Keratinocyte (primary cell): Measurements from ENCODE around the gene PDX1. TPM values are rescaled to one million over a fixed set of nuclear protein-coding genes. Genes with fewer than 3 reads are reported as not detected.

Source experiments
- DNase-seq: peaks from one replicate; pipeline ENCODE4 v3.0.0-alpha.2; 2011; ENCODE audit warnings: low read depth, missing footprints, low spot score
- FAIRE-seq: peaks from 2 replicates; lab custom pipeline; 2011; peaks lifted over from hg19 to GRCh38; lab: Jason Lieb, UNC
- H2AFZ ChIP-seq: 2 replicates; pipeline ENCODE4 v1.6.0; 2012; ENCODE audit warnings: low read length, control low read depth, inconsistent platforms; ENCODE audit not compliant: control insufficient read depth
- H3K27ac ChIP-seq: 2 replicates; pipeline ENCODE4 v1.5.1; 2011; ENCODE audit warnings: low read length; ENCODE audit not compliant: control insufficient read depth, insufficient read depth
- H3K27me3 ChIP-seq: 3 replicates; pipeline ENCODE4 v1.6.0; 2011; ENCODE audit warnings: low read length; ENCODE audit not compliant: control insufficient read depth, insufficient read depth; ENCODE audit errors: extremely low read depth
- H3K36me3 ChIP-seq, 2 experiments: 2 replicates in 1 of 2; 3 replicates in 1 of 2; pipeline ENCODE4 v1.5.1; 2011; ENCODE audit warnings: low read length in 2 of 2, mild to moderate bottlenecking in 1 of 2; ENCODE audit not compliant: control insufficient read depth in 2 of 2, insufficient read depth in 2 of 2; ENCODE audit errors: extremely low read depth in 1 of 2
- H3K4me1 ChIP-seq: 3 replicates; pipeline ENCODE4 v1.5.1; 2011; ENCODE audit warnings: low read length; ENCODE audit not compliant: control insufficient read depth, insufficient read depth; ENCODE audit errors: extremely low read depth
- H3K4me2 ChIP-seq: 3 replicates; pipeline ENCODE4 v1.6.0; 2011; ENCODE audit warnings: low read depth, low read length; ENCODE audit not compliant: control insufficient read depth, insufficient read depth; ENCODE audit errors: extremely low read depth
- H3K4me3 ChIP-seq, 3 experiments: fragments of 200-600 bp in 1 of 3; sonication (generic) in 1 of 3; 2 replicates in 2 of 3; 3 replicates in 1 of 3; pipeline ENCODE4 v1.5.1; 2011 to 2016; ENCODE audit warnings: low read length in 3 of 3, mild to moderate bottlenecking in 3 of 3, control low read depth in 2 of 3, inconsistent platforms in 1 of 3, low read depth in 1 of 3, mixed read lengths in 1 of 3, mixed run types in 1 of 3, moderate library complexity in 1 of 3; ENCODE audit not compliant: control insufficient read depth in 2 of 3, insufficient read depth in 2 of 3; ENCODE audit errors: extremely low read depth in 1 of 3
- H3K79me2 ChIP-seq: 2 replicates; pipeline ENCODE4 v1.6.0; 2012; ENCODE audit warnings: low read length; ENCODE audit not compliant: control insufficient read depth, insufficient read depth
- H3K9ac ChIP-seq: 3 replicates; pipeline ENCODE4 v1.6.0; 2011; ENCODE audit warnings: low read length; ENCODE audit not compliant: control insufficient read depth, insufficient read depth; ENCODE audit errors: extremely low read depth
- H3K9me1 ChIP-seq: 3 replicates; pipeline ENCODE4 v1.6.0; 2011; ENCODE audit warnings: low read length; ENCODE audit not compliant: control insufficient read depth, insufficient read depth; ENCODE audit errors: extremely low read depth
- H3K9me3 ChIP-seq: 2 replicates; pipeline ENCODE4 v1.5.1; 2012; ENCODE audit warnings: low read depth, low read length; ENCODE audit not compliant: control insufficient read depth
- H4K20me1 ChIP-seq: 3 replicates; pipeline ENCODE4 v1.6.0; 2011; ENCODE audit warnings: low read length; ENCODE audit not compliant: control insufficient read depth, insufficient read depth; ENCODE audit errors: extremely low read depth
- CTCF ChIP-seq, 3 experiments: IDR thresholded peaks in 1 of 3; conservative IDR thresholded peaks in 1 of 3; optimal IDR thresholded peaks in 1 of 3; 2 replicates in 2 of 3; 3 replicates in 1 of 3; pipeline versions ENCODE3 to v1.5.1; 2011; ENCODE audit warnings: low read length in 3 of 3, mild to moderate bottlenecking in 3 of 3, moderate library complexity in 2 of 3, control low read depth in 1 of 3, inconsistent platforms in 1 of 3; ENCODE audit not compliant: insufficient read depth in 2 of 3; ENCODE audit errors: extremely low read depth in 1 of 3
- EZH2 ChIP-seq: IDR thresholded peaks from one replicate; pipeline ENCODE4 v1.6.1; 2012; ENCODE audit warnings: inconsistent platforms, mild to moderate bottlenecking, low read length, moderate library complexity
- dilution Hi-C: fragments of 300-500 bp; cut with MboI; formaldehyde crosslinking; loops from one replicate; pipeline ENCODE4 v1.7.0; 2020; ENCODE audit warnings: low sequenced_read_pairs; ENCODE audit not compliant: extremely low pct_ligation_motif_present
- polyA plus RNA-seq, 5 experiments: library from polyadenylated mRNA; depleted of rRNA in 3 of 5; stranded (reverse) in 3 of 5; stranded (forward) in 1 of 5; unstranded in 1 of 5; fragments of >200 nt; gene quantifications; 1 replicate in 1 of 5; 2 replicates in 3 of 5; 3 replicates in 1 of 5; pipeline versions ENCODE4 v1.2.1 to v1.2.3, GENCODE V29; 2011 to 2012; ENCODE audit warnings: missing spikeins in 2 of 5, low read depth in 1 of 5, low replicate concordance in 1 of 5

The PDX1 gene
- polyA plus RNA-seq, 1 donor (not counting 4 experiments of a cell fraction or from before 2014, with no cell fraction given): not detected

GRCh38 chr13:27889471-27889870 is 30.3 kb upstream of the PDX1 start:
- no peak overlapping the region for H2AFZ ChIP-seq
- no peaks in the 10 kb centered on the region for H3K36me3 ChIP-seq
- dilution Hi-C loops: no loop called here
- no peaks in the 10 kb centered on the region for H4K20me1 ChIP-seq
- H3K9ac ChIP-seq: no peak overlapping the region
- H3K79me2 ChIP-seq: no peaks in the 10 kb centered on the region
- TF ChIP-seq EZH2 (no peak), CTCF (optimal IDR thresholded peaks at IDR 0.05 in 1 of 3, IDR thresholded peaks at IDR 0.05 in 1 of 3, conservative IDR thresholded peaks at IDR 0.05 in 1 of 3; ENCODE audit: extremely low read depth in 1 of 3, insufficient read depth in 2 of 3, low read length in 3 of 3) (no peak)
- no peak overlapping the region for H3K4me2 ChIP-seq
- H3K9me3 ChIP-seq: no peaks in the 10 kb centered on the region
- H3K4me3 ChIP-seq: no peak overlapping the region
- no peak overlapping the region for H3K27ac ChIP-seq
- DNase-seq (no peak), FAIRE-seq (no peak)
- no peaks in the 10 kb centered on the region for H3K4me1 ChIP-seq
- H3K9me1 ChIP-seq: no peaks in the 10 kb centered on the region
- H3K27me3 ChIP-seq: no peaks in the 10 kb centered on the region

GRCh38 chr13:27896726-27897125 is 23.1 kb upstream of the PDX1 start:
- Histone ChIP-seq H3K9me1 (no peaks in the 10 kb centered on the region), H3K9ac (no peak overlapping the region), H3K27me3 (peaks cover 6% of the 10 kb centered on the region), H3K27ac (no peak overlapping the region), H3K4me1 (no peaks in the 10 kb centered on the region), H3K9me3 (no peaks in the 10 kb centered on the region), H3K36me3 (no peaks in the 10 kb centered on the region), H3K79me2 (no peaks in the 10 kb centered on the region), H4K20me1 (no peaks in the 10 kb centered on the region), H3K4me3 (no peak overlapping the region), H3K4me2 (no peak overlapping the region), H2AFZ (no peak overlapping the region)
- FAIRE-seq (no peak), DNase-seq (no peak)
- TF ChIP-seq CTCF (optimal IDR thresholded peaks at IDR 0.05 in 1 of 3, IDR thresholded peaks at IDR 0.05 in 1 of 3, conservative IDR thresholded peaks at IDR 0.05 in 1 of 3; ENCODE audit: extremely low read depth in 1 of 3, insufficient read depth in 2 of 3, low read length in 3 of 3) (no peak), EZH2 (no peak)
- dilution Hi-C loops: no loop called here
